GM13976 (cell line): ENCODE data around the gene CRADD.

Source experiments
- DNase-seq: peaks from one replicate; pipeline ENCODE4 v3.0.0; 2012; ENCODE audit warnings: low spot score
- CTCF ChIP-seq: IDR thresholded peaks from 2 replicates; pipeline ENCODE4 v1.5.1; 2012; ENCODE audit warnings: borderline replicate concordance, mild to moderate bottlenecking; ENCODE audit not compliant: insufficient read depth; ENCODE audit errors: extremely low read depth, missing control alignments, control extremely low read depth
- in situ Hi-C: fragments of 300-500 bp; cut with MboI; formaldehyde crosslinking; loops from one replicate; pipeline ENCODE4 v1.12.0; 2022; ENCODE audit warnings: low sequenced_read_pairs, mixed read lengths, inconsistent platforms; ENCODE audit not compliant: unreplicated experiment

Gene CRADD

GRCh38 chr12:93756288-93756687 is 79.1 kb downstream of the CRADD start:
- no peak for TF ChIP-seq CTCF
- in situ Hi-C loops: loop anchor here (25.0 kb wide), 1 partner anchor 331 kb away; no protein-coding TSS in a partner anchor
- no peak for DNase-seq

- in situ Hi-C loops: loop anchor here (25.0 kb wide), 1 partner anchor 329 kb away; no protein-coding TSS in a partner anchor
- no peak for DNase-seq
- no peak for TF ChIP-seq CTCF
Measured at GRCh38 chr12:93757792-93758694, 80.9 kb downstream of the CRADD start.

GRCh38 chr12:93758801-93759373 is 81.7 kb downstream of the CRADD start:
- DNase-seq: no peak
- in situ Hi-C loops: loop anchor here (25.0 kb wide), 1 partner anchor 328 kb away; no protein-coding TSS in a partner anchor
- no peak for TF ChIP-seq CTCF

GRCh38 chr12:93759512-93760081 is 82.4 kb downstream of the CRADD start:
- TF ChIP-seq CTCF: no peak
- in situ Hi-C loops: loop anchor here (25.0 kb wide), 1 partner anchor 328 kb away; no protein-coding TSS in a partner anchor
- no peak for DNase-seq

GRCh38 chr12:93760275-93760875 is 83.2 kb downstream of the CRADD start:
- no peak for DNase-seq
- in situ Hi-C loops: loop anchor here (25.0 kb wide), 1 partner anchor 327 kb away; no protein-coding TSS in a partner anchor
- TF ChIP-seq CTCF: no peak
